Tracheal epithelial cell (primary cell): Measurements from ENCODE around the gene SLC16A8. TPM values are rescaled to one million over a fixed set of nuclear protein-coding genes. Genes with fewer than 3 reads are reported as not detected.

ENCODE experiments used
- total RNA-seq: library from RNA; depleted of rRNA; stranded (reverse); fragments of >200 nt; gene quantifications from 2 replicates; pipeline ENCODE4 v1.2.1, GENCODE V29; 2014

SLC16A8 gene
- total RNA-seq: 0.24 and 1.5 TPM in 2 replicates

GRCh38 chr22:38083931-38084631 lies at the start of gene SLC16A8:
Gene SLC16A8 (minus strand): TSS chr22:38084184. CDS start chr22:38082873, 1,311 bp downstream.

GRCh38 chr22:38110008-38110862 lies 26.3 kb upstream of the SLC16A8 start, which contains the start of gene BAIAP2L2:
Gene BAIAP2L2 (minus strand): TSS chr22:38110684. CDS start chr22:38110525, 159 bp downstream.

GRCh38 chr22:38056969-38057891 lies 26.8 kb downstream of the SLC16A8 start, which contains the start of gene PICK1:
Gene PICK1 (plus strand): TSS chr22:38057404. CDS start chr22:38057810, 406 bp downstream.

Other genes starting within 250 kb of the SLC16A8 start
- gene ANKRD54, start 239.8 kb downstream of the SLC16A8 start, total RNA-seq: 15.8 and 20.0 TPM in 2 replicates
- gene EIF3L, start 234.8 kb downstream of the SLC16A8 start, total RNA-seq: 380 and 527 TPM in 2 replicates
- 134 and 190 TPM in 2 replicates for gene MICALL1, start 177.9 kb downstream of the SLC16A8 start, total RNA-seq
- under 0.01 TPM in 1 of 2 replicates, not detected in the other for gene C22orf23, start 130.6 kb downstream of the SLC16A8 start, total RNA-seq
- 25.2 and 31.3 TPM in 2 replicates for gene POLR2F, start 130.5 kb downstream of the SLC16A8 start, total RNA-seq
- gene SOX10, start 99.6 kb downstream of the SLC16A8 start, total RNA-seq: not detected in 2 replicates
- gene PICK1, start 26.8 kb downstream of the SLC16A8 start, total RNA-seq: 15.1 and 29.9 TPM in 2 replicates
- 0.21 and 0.48 TPM in 2 replicates for gene BAIAP2L2, start 26.5 kb upstream of the SLC16A8 start, total RNA-seq
- 5.1 and 8.1 TPM in 2 replicates for gene PLA2G6, start 97.6 kb upstream of the SLC16A8 start, total RNA-seq
- 14.7 and 65.5 TPM in 2 replicates for gene MAFF, start 117.8 kb upstream of the SLC16A8 start, total RNA-seq
- 13.6 and 28.7 TPM in 2 replicates for gene TMEM184B, start 188.8 kb upstream of the SLC16A8 start, total RNA-seq
- 153 and 194 TPM in 2 replicates for gene CSNK1E, start 233.2 kb upstream of the SLC16A8 start, total RNA-seq